ENCODE results near the gene DOCK3.

DNA sequence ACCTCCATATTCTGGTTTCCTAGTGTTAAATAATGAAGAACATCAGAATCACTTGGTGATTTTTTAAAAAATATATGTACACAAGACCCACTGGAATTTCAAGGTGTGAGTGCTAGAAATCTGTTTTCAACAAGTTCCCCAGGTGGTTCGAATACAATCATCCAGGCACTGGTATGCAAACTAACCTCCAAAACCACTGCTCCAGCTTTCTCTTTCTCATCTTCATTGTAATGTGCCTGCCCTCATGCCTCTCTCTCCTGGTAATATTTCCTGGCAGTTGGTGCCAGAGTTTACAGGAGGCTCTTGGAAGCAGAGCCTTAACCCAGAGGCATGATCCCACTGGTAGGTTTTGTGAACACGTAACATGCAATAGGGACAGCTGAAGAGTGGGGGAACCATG, 547.2 kb downstream of the DOCK3 start:
- TF ChIP-seq REST (IDR thresholded peaks at IDR 0.05; ENCODE audit: insufficient read depth in 1 of 2, low read depth in 2 of 2, low read length in 2 of 2) (no peak), POLR2AphosphoS5 (IDR thresholded peaks at IDR 0.05; ENCODE audit: low read depth, low read length) (no peak), FOXP2 (optimal IDR thresholded peaks at IDR 0.05; ENCODE audit: borderline replicate concordance, extremely low read depth, extremely low read length, insufficient read depth) (no peak)

All from PFSK-1 (cell line).